GM12875 (cell line): Measurements from ENCODE around the gene SIGLECL1.

ENCODE experiments used
- H3K4me3 ChIP-seq: one replicate; pipeline ENCODE4 v1.5.1; 2011; ENCODE audit warnings: low read depth, low read length, control low read depth
- CTCF ChIP-seq: IDR thresholded peaks from 2 replicates; pipeline ENCODE4 v1.5.1; 2011; ENCODE audit warnings: low read depth, mild to moderate bottlenecking, control low read depth, inconsistent platforms, low read length, moderate library complexity, borderline replicate concordance; ENCODE audit not compliant: insufficient read depth

Gene SIGLECL1

DNA sequence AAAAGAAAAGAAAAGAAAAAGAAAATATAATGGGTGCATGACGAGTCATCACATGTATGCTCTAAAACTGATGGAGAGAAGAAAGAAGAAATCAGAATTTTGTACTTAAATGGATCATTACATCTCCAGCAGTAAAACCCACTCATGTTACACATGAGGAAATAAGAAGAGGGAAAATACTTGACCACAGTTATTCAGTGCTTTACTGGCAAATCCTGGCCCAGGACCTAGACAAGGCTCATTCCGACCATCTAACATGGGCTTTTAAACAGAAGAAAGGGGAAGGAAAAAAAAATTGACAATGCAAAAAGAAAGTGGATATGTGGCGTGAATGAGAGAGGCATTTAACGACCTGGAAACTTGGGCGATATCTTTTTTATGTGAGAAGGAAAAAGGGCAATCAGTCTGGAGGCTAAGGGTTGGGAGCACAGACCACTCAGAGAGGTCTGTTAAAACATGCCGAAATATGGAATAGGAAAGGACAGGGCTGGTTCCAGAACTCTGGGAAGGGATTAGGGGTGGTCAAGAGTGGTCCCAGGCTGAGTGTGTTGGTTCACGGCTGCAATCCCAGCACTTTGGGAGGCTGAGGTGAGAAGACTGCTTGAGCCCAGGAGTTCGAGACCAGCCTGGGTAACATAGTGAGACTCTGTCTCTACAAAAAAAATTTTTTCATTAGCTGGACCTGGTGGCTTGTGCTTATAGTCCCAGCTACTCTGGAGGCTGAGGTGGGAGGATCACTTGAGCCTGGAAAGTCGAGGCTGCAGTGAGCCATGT, 1.6 kb downstream of the SIGLECL1 start:
- no peak for TF ChIP-seq CTCF
- no peak overlapping the region for H3K4me3 ChIP-seq

- TF ChIP-seq CTCF: no peak
- H3K4me3 ChIP-seq: no peak overlapping the region
Measured at GRCh38 chr19:51253088-51253806, 2.4 kb downstream of the SIGLECL1 start.

DNA sequence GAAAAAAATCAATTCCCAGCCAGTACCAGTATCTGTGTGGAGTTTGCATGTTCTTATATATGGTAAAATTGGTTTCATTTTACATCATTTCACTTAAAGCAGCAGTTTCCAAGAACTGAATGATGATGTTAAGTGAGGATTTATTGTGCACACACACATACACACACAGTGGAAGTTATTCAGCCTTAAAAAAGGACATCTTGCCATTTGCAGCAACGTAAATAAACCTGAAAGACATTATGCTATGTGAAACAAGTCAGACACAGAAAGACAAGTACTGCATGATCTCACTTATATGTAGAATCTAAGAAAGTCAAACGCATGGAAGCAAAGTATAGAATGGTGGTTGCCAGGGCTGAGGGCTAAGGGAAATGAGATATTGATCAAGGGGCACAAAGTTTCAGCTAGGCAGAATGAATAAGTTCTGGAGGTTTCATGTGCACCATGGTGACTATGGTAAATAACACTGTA, 5.3 kb downstream of the SIGLECL1 start:
- no peak for TF ChIP-seq CTCF

GRCh38 chr19:51257471-51257870, 6.6 kb downstream of the SIGLECL1 start:
- H3K4me3 ChIP-seq: no peak overlapping the region
- TF ChIP-seq CTCF: no peak

More for the DNA sequence above, 5.3 kb downstream of the SIGLECL1 start:
- no peak overlapping the region for H3K4me3 ChIP-seq

DNA sequence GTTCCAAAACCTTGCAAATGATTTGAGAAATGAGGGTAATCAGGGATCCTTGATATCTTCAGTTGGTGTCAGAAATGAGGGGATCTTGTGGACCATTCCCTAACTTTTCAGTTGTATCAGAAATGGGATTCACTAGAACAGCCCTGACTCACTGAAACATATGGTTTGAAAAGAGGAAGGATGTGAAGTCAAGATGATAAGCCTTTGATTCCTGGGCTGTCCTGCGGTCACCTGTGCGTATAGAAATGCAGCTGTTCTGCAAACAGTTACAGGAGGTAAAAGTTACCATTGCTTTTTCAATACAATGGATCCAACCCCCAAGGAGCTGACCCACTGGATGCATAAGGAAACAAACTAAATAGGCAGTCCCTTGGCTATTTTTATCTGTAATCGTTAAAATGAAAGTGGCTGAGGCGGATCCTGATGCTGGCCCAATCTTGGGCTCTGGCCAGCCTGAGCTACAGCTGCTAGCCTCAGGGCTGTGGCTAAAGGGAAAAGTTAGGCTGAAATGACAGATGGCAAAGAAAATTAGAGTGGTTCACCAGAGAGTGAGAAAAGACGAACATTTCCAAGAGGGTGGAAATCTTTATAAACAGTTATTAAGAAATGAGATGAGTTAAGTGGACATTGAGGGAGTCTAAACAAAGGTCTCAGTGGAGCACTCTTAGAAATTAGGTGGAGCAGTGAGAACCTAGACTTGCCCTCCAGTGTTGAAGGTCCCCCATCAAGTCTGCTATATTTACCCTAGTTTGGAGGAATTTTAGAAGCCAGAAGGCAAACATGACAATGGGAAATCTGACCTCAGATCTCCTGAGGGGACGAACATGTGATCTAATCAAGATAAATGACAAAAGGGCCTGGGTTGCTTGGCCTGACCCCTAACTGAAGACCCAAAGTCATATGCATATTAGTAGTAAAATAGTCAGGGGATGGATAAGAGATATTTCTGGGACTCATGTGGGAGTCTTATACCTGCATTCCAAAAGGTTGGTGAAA, 7.6 kb downstream of the SIGLECL1 start:
- no peak for TF ChIP-seq CTCF
- H3K4me3 ChIP-seq: no peak overlapping the region

DNA sequence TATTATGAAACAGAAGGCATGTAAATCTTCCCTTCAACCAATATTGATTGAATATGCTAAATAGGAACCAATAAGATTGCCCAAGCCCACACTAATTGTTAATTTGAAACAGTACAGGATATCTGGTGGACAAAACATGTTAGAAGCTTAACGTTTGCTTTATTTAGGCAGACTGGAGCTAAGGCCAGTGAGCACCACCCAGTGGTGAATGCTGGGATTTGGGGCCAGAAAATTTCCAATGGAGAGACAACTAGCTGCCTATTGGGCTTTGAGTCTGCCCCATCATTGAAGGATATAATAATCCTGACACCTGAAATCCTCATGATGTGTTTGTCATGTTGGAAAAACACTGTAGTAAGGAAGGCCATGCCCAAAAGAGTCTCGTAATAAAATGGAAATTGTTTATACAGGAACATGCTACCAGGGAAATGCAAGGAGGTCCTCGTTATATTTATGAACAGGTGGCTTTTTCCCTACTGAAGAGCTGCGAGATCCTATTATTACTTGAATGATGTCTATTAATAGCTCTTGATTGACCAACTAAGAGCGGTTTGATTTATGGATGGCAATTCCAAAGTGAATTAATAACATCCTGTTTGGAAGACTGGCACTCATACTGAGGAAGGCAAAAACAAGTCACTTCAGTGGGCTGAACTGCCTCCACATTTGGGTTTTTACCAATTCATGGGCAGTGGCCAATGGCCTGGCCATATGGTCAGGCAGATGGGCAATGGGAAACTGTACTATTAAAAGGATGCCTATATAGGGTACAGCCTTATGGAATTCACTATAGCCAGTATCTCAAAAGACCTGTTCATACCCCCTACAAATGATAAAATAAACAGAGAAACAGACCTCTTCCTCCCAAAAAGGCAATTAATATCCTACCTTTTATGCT, 8.7 kb downstream of the SIGLECL1 start:
- TF ChIP-seq CTCF: peak; percentile 75; the same call in 1 of the 2 replicates
- H3K4me3 ChIP-seq: no peak overlapping the region
